Right lobe of liver (tissue), 4 donors: ENCODE results near the gene MOSPD2.

Source experiments
- CTCF ChIP-seq, 4 donors: fragments of 200-600 bp in 3 of 4; fragments of 450-650 bp in 1 of 4; IDR thresholded peaks; one replicate each; pipeline versions ENCODE4 v1.5.1 to v1.8.0; 2016 to 2022; ENCODE audit warnings: antibody characterized with exemption in 4 of 4, mild to moderate bottlenecking in 2 of 4
- POLR2A ChIP-seq: fragments of 450-650 bp; IDR thresholded peaks from one replicate; pipeline ENCODE4 v1.6.1; 2017; ENCODE audit warnings: antibody characterized with exemption, mild to moderate bottlenecking
- donor health status: DM: no; HTN: no; CAD: no.
- donor health status: DM: no; HTN: no; CAD: no.
- donor health status: DM: no; HTN: yes; CAD: no.

DNA sequence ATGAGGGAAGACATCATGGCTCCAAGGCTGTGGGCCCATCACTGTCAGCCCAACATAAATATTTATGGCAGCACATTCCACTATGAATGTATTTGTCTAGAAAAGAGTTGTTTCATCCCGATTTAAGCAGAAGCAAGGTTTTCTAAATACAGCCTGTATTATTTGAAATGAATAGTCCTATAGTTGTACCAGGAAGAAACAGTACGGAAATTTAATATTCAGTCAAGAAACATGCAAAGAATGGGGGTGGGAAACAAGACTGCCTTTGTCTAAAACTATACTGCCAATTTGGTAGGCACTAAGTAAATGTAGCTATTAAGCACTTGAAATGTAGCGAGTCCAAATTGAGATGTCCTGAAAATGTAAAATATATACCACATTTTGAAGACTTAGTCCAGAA lies 69.1 kb downstream of the MOSPD2 start:
- TF ChIP-seq CTCF (IDR thresholded peaks at IDR 0.05) (no peak), POLR2A (no peak)
